AG09319 (cell line): Measurements from ENCODE around the gene SSU72.
"Not testable (repeated sequence)": the region's sequence is repeated elsewhere in the genome, so short reads cannot be mapped to it uniquely, and the experiment has no call there.

Experiments
- DNase-seq: peaks from one replicate; pipeline ENCODE4 v3.0.0-alpha.2; 2010; ENCODE audit warnings: low read depth; ENCODE audit errors: extremely low read depth
- CTCF ChIP-seq: IDR thresholded peaks from 2 replicates; pipeline ENCODE4 v1.5.1; 2011; ENCODE audit warnings: low read depth, mild to moderate bottlenecking, inconsistent platforms, low read length, moderate library complexity

The SSU72 gene

GRCh38 chr1:1537626-1538250, 36.9 kb downstream of the SSU72 start:
- no peak for DNase-seq
- TF ChIP-seq CTCF = no peak

- TF ChIP-seq CTCF = no peak
These were observed 37.6 kb downstream of the SSU72 start for GRCh38 chr1:1536938-1537546.

GRCh38 chr1:1536019-1536937, 38.4 kb downstream of the SSU72 start:
- TF ChIP-seq CTCF = no peak
- DNase-seq = no peak

More at GRCh38 chr1:1536938-1537546, 37.6 kb downstream of the SSU72 start:
- no peak for DNase-seq

GRCh38 chr1:1535201-1536018, 39.3 kb downstream of the SSU72 start:
- no peak for DNase-seq
- TF ChIP-seq CTCF = no peak

GRCh38 chr1:1534401-1535154, 40.1 kb downstream of the SSU72 start:
- no peak for TF ChIP-seq CTCF

GRCh38 chr1:1533894-1534291, 40.8 kb downstream of the SSU72 start:
- DNase-seq = not testable (repeated sequence)

More at GRCh38 chr1:1534401-1535154, 40.1 kb downstream of the SSU72 start:
- no peak for DNase-seq

GRCh38 chr1:1533176-1533893, 41.3 kb downstream of the SSU72 start:
- DNase-seq = not testable (repeated sequence)
